NCI-H460 (cell line): Measurements from ENCODE around the gene NAA60. TPM values are rescaled to one million over a fixed set of nuclear protein-coding genes. Genes with fewer than 3 reads are reported as not detected.

Source experiments
- DNase-seq: peaks from one replicate; pipeline ENCODE4 v3.0.0-alpha.2; 2016; ENCODE audit warnings: low read depth; ENCODE audit errors: extremely low read depth
- polyA plus RNA-seq: library from polyadenylated mRNA; depleted of rRNA; stranded (reverse); fragments of >200 nt; gene quantifications from 2 replicates; pipeline ENCODE4 v1.2.3, GENCODE V29; 2014; cell fraction: nucleus; rRNA removed
- total RNA-seq: library from RNA; depleted of rRNA; stranded (reverse); fragments of >200 nt; shearing (Covaris generic); gene quantifications from 2 replicates; pipeline ENCODE4 v1.2.3, GENCODE V29; 2014; rRNA removed

The NAA60 gene
- 16.7 and 18.9 TPM in 2 replicates for total RNA-seq
- 9.8 and 20.1 TPM in 2 replicates for polyA plus RNA-seq

- DNase-seq: peak; percentile 93
Measured at GRCh38 chr16:3443108-3444031, at the start of gene NAA60, which contains the start of gene ZNF597. Gene NAA60 (plus strand): TSS chr16:3443680. CDS start chr16:3476228, 32,548 bp downstream. Gene ZNF597 (minus strand): TSS chr16:3443504. CDS start chr16:3443153, 351 bp downstream.

- no peak for DNase-seq
Measured at GRCh38 chr16:3400446-3400778, 43.1 kb upstream of the NAA60 start.

- peak; percentile 99 for DNase-seq
Measured at GRCh38 chr16:3400779-3401688, 42.4 kb upstream of the NAA60 start, which contains the start of the genes ZNF174 and ZSCAN32. Gene ZNF174 (plus strand): TSS chr16:3401215. CDS start chr16:3402005, 790 bp downstream. Gene ZSCAN32 (minus strand): TSS chr16:3401004. CDS start chr16:3397557, 3,447 bp downstream.

GRCh38 chr16:3401719-3402397 is 41.6 kb upstream of the NAA60 start:
- no peak for DNase-seq

DNA sequence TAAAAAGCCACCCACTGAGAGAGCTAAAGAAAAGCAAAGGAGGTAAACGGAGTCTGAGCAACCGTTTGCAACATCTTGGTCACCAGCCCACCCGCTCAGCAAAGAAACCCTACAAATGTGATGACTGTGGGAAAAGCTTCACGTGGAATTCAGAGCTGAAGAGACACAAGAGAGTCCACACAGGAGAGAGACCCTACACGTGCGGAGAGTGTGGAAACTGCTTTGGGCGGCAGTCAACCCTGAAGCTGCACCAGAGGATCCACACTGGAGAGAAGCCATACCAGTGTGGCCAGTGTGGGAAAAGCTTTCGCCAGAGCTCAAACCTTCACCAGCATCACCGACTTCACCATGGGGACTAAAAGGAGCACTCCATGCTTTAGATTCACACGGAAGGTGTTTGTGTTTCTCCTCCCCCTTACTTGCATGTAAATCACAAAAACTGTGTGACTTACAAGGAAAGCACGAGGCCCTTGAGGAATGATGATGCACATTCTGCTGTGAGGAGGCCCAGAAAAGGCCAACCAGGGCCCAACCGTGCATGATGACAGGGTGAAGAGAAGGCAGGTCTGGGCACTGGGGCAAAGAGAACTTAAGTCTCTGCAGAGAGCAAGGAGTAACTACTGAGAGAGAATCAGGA is 34.8 kb upstream of the NAA60 start:
- no peak for DNase-seq

DNA sequence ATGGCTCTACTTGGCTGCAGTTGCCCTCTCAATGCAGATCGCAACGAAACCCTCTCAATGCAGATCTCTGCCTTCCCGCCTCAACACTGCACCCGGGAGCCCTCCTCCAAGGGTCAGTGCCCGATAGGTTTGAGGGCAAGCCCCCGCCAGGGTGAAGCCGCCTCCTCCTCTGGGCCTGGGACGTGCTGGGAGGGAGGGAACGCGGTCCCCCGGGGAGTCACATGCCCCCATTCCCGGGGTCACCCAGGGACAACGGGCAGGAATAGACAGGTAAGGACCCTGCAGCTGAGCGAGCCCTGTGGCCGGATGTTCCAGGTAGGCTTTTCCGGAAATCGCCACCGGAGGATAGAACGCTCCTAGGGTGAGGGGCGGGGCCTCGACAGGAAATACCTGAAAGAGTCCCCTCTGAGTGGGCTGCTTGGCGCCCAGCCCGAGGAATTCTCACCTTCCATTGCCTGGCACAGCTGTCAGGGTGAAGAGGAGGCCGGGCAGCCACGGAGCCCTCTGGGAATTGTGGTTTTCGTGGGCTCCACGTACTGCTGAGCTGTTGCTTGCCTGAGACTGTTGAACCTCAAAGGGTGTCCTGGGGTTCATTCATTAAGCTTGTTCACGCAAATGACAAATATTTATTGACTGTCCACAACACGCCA is 29.6 kb upstream of the NAA60 start:
- DNase-seq: no peak

- no peak for DNase-seq
Measured at GRCh38 chr16:3431779-3432219, 11.7 kb upstream of the NAA60 start.

- no peak for DNase-seq
Measured at GRCh38 chr16:3434373-3434772, 9.1 kb upstream of the NAA60 start.

- DNase-seq: no peak
Measured at GRCh38 chr16:3439637-3440036, 3.8 kb upstream of the NAA60 start.

DNA sequence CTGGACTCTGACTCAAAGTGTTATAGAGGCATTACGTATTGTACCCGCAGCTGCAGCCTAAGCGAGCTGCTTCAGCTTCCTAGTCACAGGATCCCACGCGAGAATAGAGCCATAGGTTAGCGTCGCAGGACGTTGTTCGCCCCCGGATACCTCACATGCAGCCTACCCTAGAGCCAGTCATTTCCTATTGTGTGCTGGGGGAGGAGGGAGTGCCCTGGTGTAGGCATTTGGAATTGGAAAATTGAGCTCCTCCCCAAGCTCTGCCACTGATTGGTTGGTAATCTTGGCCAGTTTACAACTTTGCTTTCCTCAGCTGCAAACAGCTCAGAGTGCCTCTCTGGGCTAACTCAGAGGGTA is 530 bp downstream of the NAA60 start:
- DNase-seq: peak; percentile 17

GRCh38 chr16:3454093-3454492 is 10.6 kb downstream of the NAA60 start:
- no peak for DNase-seq

- no peak for DNase-seq
Measured at GRCh38 chr16:3454631-3455147, 11.2 kb downstream of the NAA60 start.

DNA sequence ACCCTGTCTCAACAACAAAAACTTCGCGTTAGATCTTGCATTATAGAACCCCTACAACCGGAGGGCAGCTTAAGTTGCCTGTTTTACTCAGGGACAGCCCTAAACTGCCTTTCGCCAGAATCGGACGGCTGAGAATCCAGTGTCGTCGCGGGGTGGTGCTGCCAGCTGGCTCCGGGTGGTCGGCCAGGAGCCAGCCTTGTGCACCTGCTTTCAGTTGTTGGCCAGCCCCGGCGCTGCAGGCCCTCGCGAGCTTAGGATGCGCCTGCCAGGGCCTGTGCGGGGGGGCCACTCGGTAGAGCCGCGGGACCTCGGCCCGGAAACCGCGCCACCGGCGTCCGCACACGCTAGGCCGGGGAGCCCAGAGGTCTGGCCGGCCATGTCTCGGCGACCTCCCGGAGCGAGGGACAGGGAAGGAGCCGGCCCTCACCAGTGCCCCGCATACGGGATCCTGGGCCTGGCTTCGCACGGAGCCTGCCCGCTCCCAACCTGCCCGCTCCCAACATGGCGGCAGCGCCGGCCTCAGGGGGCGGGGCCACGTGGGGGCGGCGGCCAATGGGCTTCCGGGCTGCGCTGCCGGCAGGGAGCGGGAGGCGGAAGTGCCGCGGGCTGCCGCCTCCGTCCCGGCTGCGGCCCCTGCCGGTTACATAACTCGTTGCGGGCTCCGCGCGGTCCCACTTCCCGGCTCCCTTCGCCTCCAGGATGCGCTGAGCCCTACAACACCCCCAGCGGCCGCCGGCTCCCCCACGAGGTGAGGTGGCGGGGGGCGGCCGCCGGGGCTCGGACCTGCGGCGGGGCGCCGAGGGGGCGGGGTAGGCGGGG is 14.2 kb downstream of the NAA60 start:
- peak; percentile 83 for DNase-seq

DNA sequence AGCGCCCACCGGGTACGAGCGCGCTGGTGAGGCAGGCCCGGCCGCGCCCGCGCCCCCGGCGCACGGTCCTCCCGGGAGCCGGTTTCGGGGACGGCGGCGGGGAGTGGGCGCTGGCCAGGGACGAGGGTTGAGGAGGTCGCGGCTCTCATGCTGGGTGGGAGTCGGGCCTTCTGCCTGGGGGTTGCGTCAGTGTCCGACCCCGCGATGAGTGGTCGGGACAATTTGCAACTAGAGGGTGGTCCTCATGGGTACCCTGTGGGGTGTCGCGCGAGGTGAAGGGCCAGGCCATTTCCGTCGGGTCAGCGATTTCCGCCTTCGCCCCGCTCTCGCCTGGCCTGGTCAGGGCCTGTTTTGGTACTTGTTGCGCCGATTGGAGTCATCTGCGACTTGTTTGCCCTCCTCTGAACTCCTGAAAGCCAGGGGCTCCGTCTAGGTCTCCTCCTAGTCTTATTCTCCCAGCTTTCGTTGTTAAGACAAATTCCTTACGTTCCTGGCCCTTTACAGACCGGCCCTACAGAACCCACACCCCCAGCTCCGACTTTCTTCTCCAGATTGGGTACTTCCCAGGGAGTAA is 14.9 kb downstream of the NAA60 start:
- DNase-seq: no peak

- DNase-seq: no peak
Measured at GRCh38 chr16:3458852-3459361, 15.4 kb downstream of the NAA60 start.

DNA sequence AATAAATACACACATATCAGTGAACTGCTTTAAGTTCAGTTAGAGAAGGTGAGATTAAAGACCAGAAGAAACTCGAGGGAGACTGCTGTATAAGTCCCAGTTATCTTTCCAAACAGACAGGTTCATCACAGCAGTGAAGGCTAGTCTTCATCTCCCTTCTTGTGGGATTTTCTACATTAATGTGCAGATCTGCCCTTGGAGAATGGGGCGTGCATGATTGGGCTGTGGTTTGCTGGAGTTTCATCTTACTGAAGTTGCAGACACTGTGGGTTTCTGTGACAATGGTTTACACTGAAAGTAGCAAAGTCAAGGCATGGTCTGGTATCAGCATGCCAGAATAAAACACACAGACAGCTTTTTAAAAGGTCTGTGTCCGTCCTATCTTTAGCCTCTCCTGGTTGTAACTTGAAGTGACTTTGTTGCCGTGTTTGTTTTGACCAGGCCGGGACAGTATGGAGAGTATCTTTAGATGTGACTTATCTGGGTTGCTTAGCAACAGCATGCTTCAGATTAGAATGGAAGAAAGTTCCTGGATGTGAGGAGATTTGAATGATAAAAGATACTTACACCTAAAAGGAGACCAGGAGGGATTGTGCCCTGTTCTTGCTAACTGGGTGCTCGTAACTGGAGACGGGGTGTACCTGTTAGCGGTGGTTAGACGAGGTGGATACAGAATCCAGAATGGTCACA is 16.1 kb downstream of the NAA60 start:
- no peak for DNase-seq

- DNase-seq: no peak
Measured at GRCh38 chr16:3460121-3460520, 16.6 kb downstream of the NAA60 start.
